Psoas muscle (tissue), 8 donors: ENCODE data around the gene COG8. TPM values are rescaled to one million over a fixed set of nuclear protein-coding genes. Genes with fewer than 3 reads are reported as not detected.

Source experiments
- ATAC-seq, 4 donors: fragments of 200-7000 bp; cut with Tn5 transposase; one replicate each; pipeline ENCODE4 v1.9.1; 2020; ENCODE audit warnings: moderate library complexity in 3 of 4, mild to moderate bottlenecking in 2 of 4
- DNase-seq, 2 donors: peaks; one replicate each; pipeline ENCODE4 v3.0.0-alpha.2; 2020
- H3K27ac ChIP-seq: fragments of 200-600 bp; one replicate; pipeline ENCODE4 v1.8.0; 2022
- H3K27me3 ChIP-seq, 3 donors: fragments of 200-600 bp in 1 of 3; one replicate each; pipeline versions ENCODE4 v1.6.1 to v1.8.0; 2013 to 2022; ENCODE audit warnings: low read length in 2 of 3, mild to moderate bottlenecking in 2 of 3, moderate library complexity in 1 of 3; ENCODE audit not compliant: insufficient read depth in 3 of 3
- H3K36me3 ChIP-seq, 2 donors: fragments of 200-600 bp in 1 of 2; one replicate each; pipeline versions ENCODE4 v1.6.1 to v1.8.0; 2013 to 2022; ENCODE audit warnings: low read depth in 1 of 2, mild to moderate bottlenecking in 1 of 2, moderate library complexity in 1 of 2; ENCODE audit not compliant: insufficient read depth in 1 of 2
- H3K4me1 ChIP-seq: fragments of 200-600 bp; one replicate; pipeline ENCODE4 v1.8.0; 2022
- H3K4me3 ChIP-seq: fragments of 200-600 bp; one replicate; pipeline ENCODE4 v1.8.0; 2022; ENCODE audit warnings: mild to moderate bottlenecking
- H3K9me3 ChIP-seq: fragments of 200-600 bp; one replicate; pipeline ENCODE4 v1.8.0; 2022
- WGBS, 3 donors: extraction: QIAGEN DNeasy Blood & Tissue Kit; methylation state at CpG; one replicate each; pipeline versions ENCODE4 v1.1.6 to v1.1.7; 2013; 5-methylcytosine and 5-hydroxymethylcytosine counted together
- intact Hi-C, 2 donors: fragments of 100-400 bp; cut with DNase I; formaldehyde crosslinking; loops; one replicate each; pipeline versions ENCODE4 v1.11.0 to v1.14.2; 2022
- polyA plus RNA-seq, 3 donors: library from polyadenylated mRNA; stranded (reverse); fragments of 200-250 nt; gene quantifications; one replicate each; pipeline ENCODE4 v1.2.3, GENCODE V29; 2013
- total RNA-seq, 4 donors: library from RNA; stranded (reverse); fragmentation: NEBNext Ultra II Directional in 2 of 4; extraction: Animal tissue kit (Norgen Biotek cat#: 25700) in 2 of 4; gene quantifications; one replicate each; pipeline versions ENCODE4 v1.2.1 to v1.2.4, GENCODE V29; 2021 to 2023
- TF ChIP-seq, protein P1 (sequence below): fragments of 200-600 bp; IDR thresholded peaks from one replicate; pipeline ENCODE4 v1.8.0; 2022; ENCODE audit warnings: antibody characterized with exemption
- donor health status: healthy with polysubstance abuse.
- donor health status: DM: no; HTN: no; CAD: no; lungs with moderate emphysema.
- donor health status: Bipolar disorder and iron deficiency.
- donor health status: healthy.
- donor health status: DM: yes; HTN: yes; CAD: no.
- donor health status: DM: no; HTN: no; CAD: no.
- donor health status: DM: no; HTN: no; CAD: no.
- donor health status: DM: yes; HTN: yes; CAD: no.

The COG8 gene
- total and polyA plus RNA-seq, 7 donors: 16.7 to 36.5 (median 28.3) TPM

DNA sequence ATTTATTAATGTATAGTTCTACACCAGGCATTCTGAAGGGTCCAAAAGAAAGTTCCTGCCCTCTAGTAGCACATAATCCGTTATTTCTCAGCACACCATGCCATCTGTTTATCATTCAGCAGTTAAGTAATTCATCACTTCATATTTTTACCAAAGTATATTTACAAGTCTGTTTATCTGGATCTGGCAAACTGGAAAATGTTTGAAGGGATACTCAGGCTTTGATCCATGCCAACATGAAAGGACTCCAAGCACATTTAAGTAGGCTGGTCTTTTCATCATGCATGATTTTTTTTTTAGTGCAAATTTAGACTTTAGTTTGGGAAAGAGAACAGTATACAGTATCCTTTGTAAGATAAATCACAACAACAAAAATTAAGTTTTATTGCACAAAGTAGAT, 32.3 kb downstream of the COG8 start:
- peaks cover 3% of the 10 kb centered on the region for H3K4me1 ChIP-seq
- TF ChIP-seq, protein P1, sequence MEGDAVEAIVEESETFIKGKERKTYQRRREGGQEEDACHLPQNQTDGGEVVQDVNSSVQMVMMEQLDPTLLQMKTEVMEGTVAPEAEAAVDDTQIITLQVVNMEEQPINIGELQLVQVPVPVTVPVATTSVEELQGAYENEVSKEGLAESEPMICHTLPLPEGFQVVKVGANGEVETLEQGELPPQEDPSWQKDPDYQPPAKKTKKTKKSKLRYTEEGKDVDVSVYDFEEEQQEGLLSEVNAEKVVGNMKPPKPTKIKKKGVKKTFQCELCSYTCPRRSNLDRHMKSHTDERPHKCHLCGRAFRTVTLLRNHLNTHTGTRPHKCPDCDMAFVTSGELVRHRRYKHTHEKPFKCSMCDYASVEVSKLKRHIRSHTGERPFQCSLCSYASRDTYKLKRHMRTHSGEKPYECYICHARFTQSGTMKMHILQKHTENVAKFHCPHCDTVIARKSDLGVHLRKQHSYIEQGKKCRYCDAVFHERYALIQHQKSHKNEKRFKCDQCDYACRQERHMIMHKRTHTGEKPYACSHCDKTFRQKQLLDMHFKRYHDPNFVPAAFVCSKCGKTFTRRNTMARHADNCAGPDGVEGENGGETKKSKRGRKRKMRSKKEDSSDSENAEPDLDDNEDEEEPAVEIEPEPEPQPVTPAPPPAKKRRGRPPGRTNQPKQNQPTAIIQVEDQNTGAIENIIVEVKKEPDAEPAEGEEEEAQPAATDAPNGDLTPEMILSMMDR: no peak
- H3K36me3 ChIP-seq: peaks cover 0 to 11% of the 10 kb centered on the region in 2 donors
- no peaks in the 10 kb centered on the region for H3K9me3 ChIP-seq
- no peak overlapping the region for H3K27ac ChIP-seq
- ATAC-seq: no peak
- H3K4me3 ChIP-seq: no peak overlapping the region
- no peak for DNase-seq
- WGBS, 3 donors: 76 to 84% (median 77%) methylated on average over 1 of the region's 1 CpG
- H3K27me3 ChIP-seq: no peaks in the 10 kb centered on the region
- intact Hi-C loops: no loop called here

DNA sequence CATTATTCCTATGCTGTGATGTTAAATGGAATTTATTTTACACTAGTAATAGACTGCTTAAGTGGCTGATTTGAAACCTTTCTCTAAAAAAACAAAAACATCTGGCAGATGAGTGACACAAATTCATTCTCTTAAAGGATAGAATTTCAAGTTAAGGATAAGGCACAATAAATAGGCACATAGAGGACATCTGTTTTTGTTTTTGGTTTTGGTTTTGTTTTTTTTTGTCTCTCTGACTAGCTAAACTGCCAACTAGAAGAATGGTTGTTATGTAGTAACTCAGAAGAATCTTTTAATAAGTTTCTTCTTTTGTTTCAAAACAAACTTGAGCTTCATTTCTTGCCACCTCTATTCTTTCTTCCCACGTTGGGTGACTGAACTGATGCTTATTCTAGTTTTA, 33.3 kb downstream of the COG8 start:
- H3K27me3 ChIP-seq: no peaks in the 10 kb centered on the region
- TF ChIP-seq, protein P1: no peak
- ATAC-seq (no peak), DNase-seq (no peak)
- no peaks in the 10 kb centered on the region for H3K9me3 ChIP-seq
- H3K4me3 ChIP-seq: no peak overlapping the region
- intact Hi-C loops: no loop called here
- 67 to 78% (median 69%) methylated on average over 1 of the region's 1 CpG for WGBS, 3 donors
- peaks cover 0 to 17% of the 10 kb centered on the region in 2 donors for H3K36me3 ChIP-seq
- H3K4me1 ChIP-seq: no peaks in the 10 kb centered on the region
- H3K27ac ChIP-seq: no peak overlapping the region

DNA sequence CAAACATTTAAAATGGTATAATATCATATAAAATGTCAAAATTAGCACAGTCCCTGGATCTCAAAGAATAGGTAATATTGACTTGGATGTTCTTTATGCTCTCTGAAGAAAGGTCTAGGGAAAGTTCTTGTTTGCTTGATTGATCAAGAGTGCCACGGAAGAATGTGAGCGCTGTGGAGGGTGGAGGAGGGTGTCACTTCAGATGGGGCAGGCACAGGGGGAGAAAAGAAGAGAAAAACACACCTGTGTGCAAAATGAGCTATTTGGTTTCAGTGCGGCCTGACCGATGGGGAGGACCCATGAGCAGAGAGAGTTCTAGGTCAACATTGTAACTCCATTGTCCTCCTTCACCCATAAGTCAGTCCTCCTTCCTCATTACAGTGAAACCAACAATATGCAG, 37.1 kb downstream of the COG8 start:
- 91 to 98% (median 95%) methylated on average over 4 of the region's 4 CpGs for WGBS, 3 donors
- H3K27ac ChIP-seq: no peak overlapping the region
- peaks cover 0 to 37% of the 10 kb centered on the region in 2 donors for H3K36me3 ChIP-seq
- no peak for ATAC-seq
- no peak for DNase-seq
- H3K4me3 ChIP-seq: no peak overlapping the region
- H3K4me1 ChIP-seq: no peaks in the 10 kb centered on the region
- intact Hi-C loops: no loop called here
- TF ChIP-seq, protein P1: no peak
- H3K9me3 ChIP-seq: no peaks in the 10 kb centered on the region
- H3K27me3 ChIP-seq: no peaks in the 10 kb centered on the region

DNA sequence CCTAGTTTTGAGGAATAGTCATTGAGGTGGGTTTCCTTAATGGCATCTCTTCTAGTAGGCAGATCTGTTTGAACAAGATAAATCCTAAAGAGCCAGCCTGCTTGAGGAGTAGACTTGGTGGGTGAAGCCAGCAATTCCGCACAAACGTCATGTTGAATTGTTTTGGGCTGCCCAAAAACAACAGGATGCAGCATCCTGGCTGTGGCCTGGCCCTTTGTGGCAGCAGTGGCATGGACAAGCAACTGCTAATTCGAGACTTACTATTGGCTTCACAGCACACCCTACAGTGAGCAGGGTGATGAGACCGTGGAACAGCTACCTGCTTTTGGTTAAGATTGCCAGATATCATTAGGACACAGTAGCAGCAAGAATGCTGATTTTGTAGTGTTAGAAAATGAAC, 37.5 kb downstream of the COG8 start:
- peaks cover 0 to 37% of the 10 kb centered on the region in 2 donors for H3K36me3 ChIP-seq
- TF ChIP-seq, protein P1: no peak
- ATAC-seq (no peak), DNase-seq (no peak)
- H3K27ac ChIP-seq: no peak overlapping the region
- no peaks in the 10 kb centered on the region for H3K4me1 ChIP-seq
- H3K9me3 ChIP-seq: no peaks in the 10 kb centered on the region
- no peak overlapping the region for H3K4me3 ChIP-seq
- WGBS, 3 donors: 87 to 89% (median 88%) methylated on average over 4 of the region's 4 CpGs
- intact Hi-C loops: no loop called here
- no peaks in the 10 kb centered on the region for H3K27me3 ChIP-seq

DNA sequence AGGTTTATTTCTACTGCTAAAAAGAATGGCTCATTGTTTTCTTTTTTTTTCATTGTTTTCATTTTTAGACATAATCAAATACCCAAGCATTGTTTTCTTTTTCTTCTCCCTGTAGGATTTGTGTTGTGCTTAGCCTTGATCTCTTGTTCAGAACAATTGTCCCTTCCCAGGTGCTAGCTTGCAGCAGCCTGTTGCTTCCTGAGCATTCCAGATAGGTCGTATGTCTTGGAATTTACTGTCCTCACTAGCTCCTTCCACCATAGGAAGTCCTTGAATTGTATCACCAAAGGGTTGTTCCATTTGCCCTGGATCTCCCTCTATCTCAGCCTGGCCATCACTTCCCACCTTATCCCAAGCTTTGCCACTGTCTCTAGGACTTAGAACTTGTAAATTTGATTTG, 38.2 kb downstream of the COG8 start:
- 37 to 48% (median 38%) methylated on average over 1 of the region's 1 CpG for WGBS, 3 donors
- intact Hi-C loops: no loop called here
- Histone ChIP-seq H3K4me3 (no peak overlapping the region), H3K27ac (no peak overlapping the region), H3K27me3 (no peaks in the 10 kb centered on the region), H3K9me3 (no peaks in the 10 kb centered on the region), H3K36me3 (peaks cover 0 to 37% of the 10 kb centered on the region in 2 donors), H3K4me1 (no peaks in the 10 kb centered on the region)
- no peak for DNase-seq
- no peak for ATAC-seq
- TF ChIP-seq, protein P1: no peak
